ENCODE measurements around the gene BORCS6.

The BORCS6 gene

GRCh38 chr17:8141741-8142140 lies 48.2 kb downstream of the BORCS6 start:
- no peak for DNase-seq

GRCh38 chr17:8141045-8141444 lies 48.9 kb downstream of the BORCS6 start:
- DNase-seq = no peak

- no peak for DNase-seq
Measured at GRCh38 chr17:8140065-8141029, 49.6 kb downstream of the BORCS6 start.

- peak; percentile 96 for DNase-seq
Measured at GRCh38 chr17:8138672-8139371, 51.2 kb downstream of the BORCS6 start.

GRCh38 chr17:8138374-8138671 lies 51.7 kb downstream of the BORCS6 start:
- DNase-seq = no peak

Measured in DMS79 treated with DMSO at 0.1 percent for 48 hours (cell line).